K562 (cell line): ENCODE results near the gene ISLR2. TPM values are rescaled to one million over a fixed set of nuclear protein-coding genes. Genes with fewer than 3 reads are reported as not detected.

Source experiments
- ATAC-seq: fragments of 200-7000 bp; cut with Tn5 transposase; 3 replicates; pipeline ENCODE4 v1.9.1; 2020; ENCODE audit warnings: moderate library complexity
- BruUV-seq: library from RNA; stranded (reverse); fragments of 400-500 nt; replicated peaks from 2 replicates; lab custom pipeline; 2021; lab: Mats Ljungman, UMichigan
- CTCF ChIA-PET: fragments of 300-600 bp; formaldehyde crosslinking; extraction: SDS; loops from one replicate; lab custom pipeline; 2021; ENCODE audit warnings: low intra/inter-chr PET ratio; lab: Yijun Ruan, JAX
- POLR2A ChIA-PET: fragments of 300-600, 350-650 bp; sonication (Branson Sonifier 250); formaldehyde crosslinking; extraction: SDS; loops from one replicate; lab custom pipeline; 2021; ENCODE audit warnings: antibody characterized with exemption, inconsistent platforms; lab: Yijun Ruan, JAX
- DNase-seq, 4 experiments: peaks; one replicate each; pipeline versions ENCODE4 v3.0.0 to v3.0.0-alpha.2; 2011 to 2018; ENCODE audit warnings: low spot score in 3 of 4, mixed read lengths in 3 of 4; ENCODE audit errors: extremely low read depth in 1 of 4
- FAIRE-seq: peaks from 2 replicates; lab custom pipeline; 2011; peaks lifted over from hg19 to GRCh38; lab: Jason Lieb, UNC
- H2AFZ ChIP-seq: 2 replicates; pipeline ENCODE4 v1.6.0; 2011; ENCODE audit warnings: low read depth, low read length, control low read depth, inconsistent platforms
- H3K27ac ChIP-seq: fragments of 200-600 bp; 3 replicates; pipeline ENCODE4 v1.8.0; 2011; ENCODE audit warnings: low read depth, mild to moderate bottlenecking, control low read depth, inconsistent platforms, low read length, moderate library complexity, mixed read lengths; ENCODE audit errors: extremely low read depth
- H3K27me3 ChIP-seq, 2 experiments: fragments of 300-600 bp in 1 of 2; 2 replicates in 1 of 2; 3 replicates in 1 of 2; pipeline versions ENCODE4 v1.6.0 to v1.8.0; 2011; ENCODE audit warnings: inconsistent platforms in 2 of 2, low read length in 2 of 2, mild to moderate bottlenecking in 1 of 2, mixed read lengths in 1 of 2, moderate library complexity in 1 of 2; ENCODE audit not compliant: control insufficient read depth in 2 of 2, insufficient read depth in 2 of 2
- H3K36me3 ChIP-seq: fragments of 300-600 bp; 3 replicates; pipeline ENCODE4 v1.8.0; 2011; ENCODE audit warnings: mild to moderate bottlenecking, low read length, inconsistent platforms; ENCODE audit not compliant: control insufficient read depth, insufficient read depth
- H3K4me1 ChIP-seq, 2 experiments: fragments of 200-600 bp in 1 of 2; replicated peaks in 1 of 2; 2 replicates in 1 of 2; 3 replicates in 1 of 2; pipeline versions ENCODE4 v1.5.1 to v1.8.0; 2011; ENCODE audit warnings: inconsistent platforms in 2 of 2, low read length in 2 of 2, mild to moderate bottlenecking in 1 of 2, mixed read lengths in 1 of 2, moderate library complexity in 1 of 2; ENCODE audit not compliant: control insufficient read depth in 2 of 2, insufficient read depth in 2 of 2
- H3K4me2 ChIP-seq: 2 replicates; pipeline ENCODE4 v1.6.1; 2011; ENCODE audit warnings: low read length, control low read depth, inconsistent platforms, mixed read lengths; ENCODE audit not compliant: insufficient read depth
- H3K4me3 ChIP-seq: fragments of 200-600 bp; sonication (generic), shearing (Covaris generic); 2 replicates; pipeline ENCODE4 v1.5.1; 2016; ENCODE audit warnings: control low read depth, inconsistent platforms
- H3K79me2 ChIP-seq: fragments of 200-600 bp; 3 replicates; pipeline ENCODE4 v1.8.0; 2011; ENCODE audit warnings: low read length, inconsistent platforms; ENCODE audit not compliant: control insufficient read depth, insufficient read depth
- H3K9ac ChIP-seq, 2 experiments: 2 replicates each; pipeline versions ENCODE4 v1.6.0 to v1.6.1; 2011; ENCODE audit warnings: low read depth in 2 of 2, low read length in 2 of 2, control low read depth in 1 of 2, inconsistent platforms in 1 of 2, mild to moderate bottlenecking in 1 of 2, mixed read lengths in 1 of 2; ENCODE audit not compliant: insufficient read depth in 1 of 2
- H3K9me1 ChIP-seq: one replicate; pipeline ENCODE4 v1.6.0; 2011; ENCODE audit warnings: inconsistent platforms, mild to moderate bottlenecking, low read length, moderate library complexity; ENCODE audit not compliant: control insufficient read depth, insufficient read depth
- H3K9me3 ChIP-seq: replicated peaks from 2 replicates; pipeline ENCODE4 v1.5.1; 2011; ENCODE audit warnings: low read depth, low read length, inconsistent platforms; ENCODE audit not compliant: control insufficient read depth, insufficient read depth
- H4K20me1 ChIP-seq: replicated peaks from 2 replicates; pipeline ENCODE4 v1.6.1; 2011; ENCODE audit warnings: low read length, inconsistent platforms, mixed read lengths; ENCODE audit not compliant: control insufficient read depth, insufficient read depth
- ARNT ChIP-seq, 2 experiments: fragments of 450-650 bp; IDR thresholded peaks; 2 replicates each; pipeline ENCODE4 v1.6.1; 2016; ENCODE audit warnings: mild to moderate bottlenecking in 1 of 2
- CTCF ChIP-seq, 3 experiments: IDR thresholded peaks in 2 of 3; conservative IDR thresholded peaks in 1 of 3; 2 replicates each; pipeline ENCODE4 v1.5.1; 2011 to 2012; ENCODE audit warnings: low read length in 3 of 3, mild to moderate bottlenecking in 3 of 3, control low read depth in 2 of 3, improper control_type of control experiment in 1 of 3, inconsistent platforms in 1 of 3, low read depth in 1 of 3, mixed read lengths in 1 of 3, moderate library complexity in 1 of 3; ENCODE audit not compliant: insufficient read depth in 2 of 3
- DIDO1 ChIP-seq: fragments of 450-650 bp; IDR thresholded peaks from 2 replicates; pipeline ENCODE4 v1.6.1; 2016; ENCODE audit warnings: low read depth, missing biosample characterization, missing genetic modification characterization
- EP300 ChIP-seq: IDR thresholded peaks from 2 replicates; pipeline ENCODE4 v1.6.1; 2012; ENCODE audit warnings: low read length, improper control_type of control experiment
- HBP1 ChIP-seq: fragments of 450-650 bp; formaldehyde crosslinking; IDR thresholded peaks from 2 replicates; pipeline ENCODE4 v1.4.0; 2022; ENCODE audit warnings: missing genetic modification characterization
- MCM3 ChIP-seq: fragments of 450-650 bp; IDR thresholded peaks from 2 replicates; pipeline ENCODE4 v1.6.1; 2016
- NFE2L1 ChIP-seq: fragments of 450-650 bp; IDR thresholded peaks from 2 replicates; pipeline ENCODE4 v1.6.1; 2016; ENCODE audit warnings: missing genetic modification characterization, low read depth, mild to moderate bottlenecking, missing compliant biosample characterization, moderate library complexity, borderline replicate concordance
- POLR3A ChIP-seq: IDR thresholded peaks from 2 replicates; pipeline ENCODE4 v1.6.1; 2011; ENCODE audit warnings: borderline replicate concordance, mild to moderate bottlenecking, moderate library complexity; ENCODE audit not compliant: insufficient read length, insufficient read depth; ENCODE audit errors: extremely low read depth
- PPARD ChIP-seq: fragments of 250-450 bp; sonication (Bioruptor Pico); IDR thresholded peaks from 2 replicates; pipeline ENCODE4 v1.8.0; 2022; ENCODE audit warnings: inconsistent platforms, mild to moderate bottlenecking, moderate library complexity
- PRDM10 ChIP-seq: fragments of 450-650 bp; IDR thresholded peaks from 2 replicates; pipeline ENCODE4 v1.6.1; 2018; ENCODE audit not compliant: partially characterized antibody
- SNAPC5 ChIP-seq: fragments of 250-450 bp; sonication (Bioruptor Pico); IDR thresholded peaks from 2 replicates; pipeline ENCODE4 v1.8.0; 2021; ENCODE audit warnings: moderate library complexity, mild to moderate bottlenecking, inconsistent platforms
- SPI1 ChIP-seq: IDR thresholded peaks from 2 replicates; pipeline ENCODE4 v1.6.1; 2011; ENCODE audit warnings: low read depth, low read length, control low read depth, borderline replicate concordance
- STAG1 ChIP-seq: sonication (generic); formaldehyde crosslinking; IDR thresholded peaks from 2 replicates; pipeline ENCODE4 v1.5.0; 2020; ENCODE audit warnings: missing genetic modification reagents, borderline replicate concordance
- ZNF3 ChIP-seq: fragments of 250-450 bp; sonication (Bioruptor Pico); IDR thresholded peaks from 2 replicates; pipeline ENCODE4 v1.5.0; 2021; ENCODE audit warnings: mild to moderate bottlenecking, moderate library complexity
- WGBS: fragments of 100-300 bp; shearing (Covaris generic); methylation state at CpG from one replicate; pipeline ENCODE4 v1.1.6; 2016; ENCODE audit warnings: low coverage, mixed read lengths; ENCODE audit not compliant: insufficient coverage; ENCODE audit errors: missing lambda C conversion rate; 5-methylcytosine and 5-hydroxymethylcytosine counted together
- in situ Hi-C: fragments of 300-500 bp; cut with MboI; formaldehyde crosslinking; loops from 4 replicates; pipeline ENCODE4 v1.15.0; 2018; ENCODE audit warnings: inconsistent platforms, mixed read lengths
- intact Hi-C: fragments of 100-400 bp; cut with micrococcal nuclease; formaldehyde crosslinking; loops from 2 replicates; pipeline ENCODE4 v1.14.2; 2022
- polyA plus RNA-seq, 8 experiments: library from polyadenylated mRNA; depleted of rRNA in 4 of 8; stranded (reverse) in 5 of 8; unstranded in 3 of 8; fragments of >200 nt; fragmentation: Nextera tagmentation in 2 of 8; fragmentation: Illumina TruSeq in 1 of 8; extraction: Ambion mirVana in 2 of 8; extraction: Trizol in 1 of 8; gene quantifications; 2 replicates each; pipeline versions ENCODE4 v1.2.1 to v1.2.3, GENCODE V29; 2011 to 2014; ENCODE audit warnings: inconsistent platforms in 1 of 8, missing spikeins in 1 of 8
- total RNA-seq, 7 experiments: library from RNA; depleted of rRNA in 6 of 7; stranded (reverse); fragments of >200 nt in 6 of 7; fragmentation: Illumina TruSeq in 2 of 7; extraction: Trizol in 2 of 7; gene quantifications; 2 replicates each; pipeline versions ENCODE4 v1.2.1 to v1.2.3, GENCODE V29; 2011 to 2021; ENCODE audit warnings: low replicate concordance in 1 of 7

ISLR2 gene
- total and polyA plus RNA-seq, 9 of the 15 experiments (the other 6 are each of a cell fraction or from before 2014, with no cell fraction given), result not detected

GRCh38 chr15:74172701-74173379, 42.5 kb downstream of the ISLR2 start:
- in situ Hi-C loops, result no loop called here
- WGBS, result 14% methylated on average over 13 of the region's 13 CpGs
- Histone ChIP-seq H3K4me2 (no peak overlapping the region), H3K9ac (no peak overlapping the region), H3K27me3 (peaks cover 27 to 91% of the 10 kb centered on the region in 2 experiments; a peak in 4 of 5 replicates), H3K36me3 (no peaks in the 10 kb centered on the region), H3K79me2 (no peaks in the 10 kb centered on the region), H3K4me1 (peaks cover 0 to 14% of the 10 kb centered on the region in 2 experiments; a peak in 2 of 5 replicates), H3K9me1 (no peaks in the 10 kb centered on the region), H2AFZ (no peak overlapping the region), H3K9me3 (no peaks in the 10 kb centered on the region), H4K20me1 (peaks cover 5% of the 10 kb centered on the region), H3K27ac (no peak overlapping the region), H3K4me3 (no peak overlapping the region)
- ATAC-seq, result peak; percentile 62; the same call in 2 of the 3 replicates
- peak in 3 of 4 experiments; percentile 14 to 34 (median 34) for DNase-seq
- no peak for TF ChIP-seq ARNT (IDR thresholded peaks at IDR 0.05)
- TF ChIP-seq STAG1, result no peak
- no peak for TF ChIP-seq ZNF3 (CRISPR knock-in tag)
- no peak for TF ChIP-seq PRDM10
- no peak for TF ChIP-seq MCM3
- TF ChIP-seq CTCF (IDR thresholded peaks at IDR 0.05 in 2 of 3, conservative IDR thresholded peaks at IDR 0.05 in 1 of 3; ENCODE audit: insufficient read depth in 2 of 3, low read depth in 1 of 3, low read length in 3 of 3), result no peak
- no peak for TF ChIP-seq SPI1
- TF ChIP-seq SNAPC5 (CRISPR knock-in tag), result no peak
- TF ChIP-seq DIDO1 (tag), result no peak
- no peak for TF ChIP-seq HBP1 (CRISPR knock-in tag)
- TF ChIP-seq EP300, result no peak
- no peak for TF ChIP-seq POLR3A
- TF ChIP-seq PPARD, result no peak
- no peak for TF ChIP-seq NFE2L1 (tag)
- peak; percentile 15 for FAIRE-seq
- BruUV-seq, result no TSS peak
- POLR2A ChIA-PET, result interaction anchor here (0.7 kb wide), 1 partner anchor 17 kb away, joined by 3 read pairs; no protein-coding TSS in a partner anchor
- intact Hi-C loops, result no loop called here
- CTCF ChIA-PET, result no interaction called here
